AG04449 (cell line): Measurements from ENCODE around the gene CAB39L.
"Not testable (repeated sequence)": the region's sequence is repeated elsewhere in the genome, so short reads cannot be mapped to it uniquely, and the experiment has no call there.

Experiments
- CTCF ChIA-PET: fragments of 350-600 bp; formaldehyde crosslinking; extraction: SDS; loops from one replicate; lab custom pipeline; 2021; ENCODE audit warnings: antibody characterized with exemption; lab: Yijun Ruan, JAX
- POLR2A ChIA-PET: fragments of 400-600, 350-600 bp; formaldehyde crosslinking; extraction: SDS; loops from one replicate; lab custom pipeline; 2020; ENCODE audit warnings: antibody characterized with exemption, inconsistent platforms; lab: Yijun Ruan, JAX
- DNase-seq: peaks from one replicate; pipeline ENCODE4 v3.0.0-alpha.2; 2010; ENCODE audit warnings: low read depth, low spot score
- H3K4me3 ChIP-seq: 2 replicates; pipeline ENCODE4 v1.5.1; 2011; ENCODE audit warnings: low read depth, mild to moderate bottlenecking, control low read depth, low read length
- CTCF ChIP-seq: IDR thresholded peaks from one replicate; pipeline ENCODE4 v1.5.1; 2011; ENCODE audit warnings: mild to moderate bottlenecking, moderate library complexity, low read length, control low read depth, inconsistent platforms; ENCODE audit not compliant: insufficient read depth; ENCODE audit errors: missing control alignments

CAB39L gene

GRCh38 chr13:49298903-49299605, 144.8 kb downstream of the CAB39L start:
- ChIA-PET POLR2A (no interaction called here), CTCF (interaction anchor here (0.5 to 9.5 kb wide), 13 partner anchors 10 to 596 kb away, joined by 3 to 115 read pairs (median 4); no protein-coding TSS in a partner anchor)
- no peak overlapping the region for H3K4me3 ChIP-seq
- no peak for TF ChIP-seq CTCF
- no peak for DNase-seq

- ChIA-PET POLR2A (no interaction called here), CTCF (interaction anchor here (0.5 to 9.5 kb wide), 11 partner anchors 10 to 596 kb away, joined by 3 to 115 read pairs (median 3); no protein-coding TSS in a partner anchor)
- DNase-seq = no peak
- TF ChIP-seq CTCF = no peak
- H3K4me3 ChIP-seq = no peak overlapping the region
These were observed 145.4 kb downstream of the CAB39L start for GRCh38 chr13:49298416-49298815.

GRCh38 chr13:49297338-49297737, 146.5 kb downstream of the CAB39L start:
- CTCF ChIA-PET = interaction anchor here (1.0 to 9.5 kb wide), 4 partner anchors 13 to 139 kb away, joined by 3 to 115 read pairs (median 46); no protein-coding TSS in a partner anchor
- no peak overlapping the region for H3K4me3 ChIP-seq
- no peak for DNase-seq
- TF ChIP-seq CTCF = no peak
- POLR2A ChIA-PET = interaction anchor here (0.6 kb wide), 1 partner anchor 16 kb away, joined by 3 read pairs; no protein-coding TSS in a partner anchor

DNA sequence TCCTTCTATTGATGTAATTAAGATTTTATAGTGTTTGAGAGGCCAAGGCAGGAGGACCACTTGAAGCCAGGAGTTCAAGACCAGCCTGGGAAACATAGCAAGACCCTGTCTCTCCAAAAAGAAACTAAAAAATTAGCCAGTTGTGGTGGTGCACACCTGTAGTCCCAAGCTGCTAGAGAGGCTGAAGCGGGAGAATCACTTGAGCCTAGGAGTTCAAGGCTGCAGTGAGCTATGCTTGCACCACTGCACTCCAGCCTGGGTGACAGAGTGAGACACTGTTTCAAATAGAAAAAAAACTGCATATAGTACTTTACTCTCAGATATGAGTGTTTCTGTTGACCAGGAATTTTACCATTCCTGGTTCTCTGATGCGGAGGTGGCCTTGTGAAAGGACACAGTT, 147.2 kb downstream of the CAB39L start:
- no peak for DNase-seq
- ChIA-PET POLR2A (interaction anchor here (0.6 kb wide), 1 partner anchor 17 kb away, joined by 3 read pairs; no protein-coding TSS in a partner anchor), CTCF (interaction anchor here (1.0 to 9.5 kb wide), 6 partner anchors 10 to 310 kb away, joined by 3 to 78 read pairs (median 9); no protein-coding TSS in a partner anchor)
- no peak for TF ChIP-seq CTCF
- H3K4me3 ChIP-seq = no peak overlapping the region

DNA sequence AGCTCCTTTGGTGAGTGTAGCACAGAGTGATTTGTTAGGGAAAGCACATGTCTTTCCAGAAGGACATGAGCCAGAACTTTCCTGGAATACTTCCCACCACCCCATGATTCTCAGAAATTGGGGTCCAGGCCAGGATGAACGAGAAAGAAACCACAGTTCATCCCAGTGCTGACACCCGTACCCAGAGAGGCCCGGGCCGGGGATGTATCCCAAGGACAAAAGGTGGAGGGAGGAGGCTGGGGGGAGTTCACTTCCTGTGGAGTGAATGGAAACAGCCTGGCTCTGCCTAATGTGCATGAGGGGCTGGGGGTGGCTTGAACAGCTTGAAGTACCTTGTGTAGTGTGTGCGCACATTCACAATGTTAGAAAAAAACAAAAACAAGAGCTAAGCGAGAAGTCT, 148.6 kb downstream of the CAB39L start:
- ChIA-PET CTCF (interaction anchor here (0.8 to 9.5 kb wide), 10 partner anchors 11 to 312 kb away, joined by 3 to 78 read pairs (median 6); partner anchors contain the start of genes CAB39L and SETDB2), POLR2A (no interaction called here)
- no peak for TF ChIP-seq CTCF
- DNase-seq = no peak
- H3K4me3 ChIP-seq = no peak overlapping the region

DNA sequence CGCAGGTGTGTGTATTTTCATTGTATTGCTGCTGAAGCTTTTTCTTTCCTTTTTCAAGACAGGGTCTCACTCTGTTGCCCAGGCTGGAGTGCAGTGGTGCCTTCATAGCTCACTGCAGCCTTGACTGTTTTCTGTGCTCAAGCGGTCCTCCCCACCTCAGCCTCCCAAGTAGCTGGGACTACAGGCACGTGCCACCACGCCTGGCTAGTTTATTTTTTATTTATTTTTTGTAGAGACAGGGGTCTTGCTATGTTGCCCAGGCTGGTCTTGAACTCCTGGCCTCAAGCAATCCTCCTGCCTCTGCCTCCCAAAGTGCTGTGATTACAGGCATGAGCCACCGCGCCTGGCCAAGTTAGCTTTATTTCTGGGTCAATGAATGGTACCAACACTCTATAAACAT, 149.1 kb downstream of the CAB39L start:
- CTCF ChIA-PET = interaction anchor here (0.7 to 9.5 kb wide), 11 partner anchors 9 to 312 kb away, joined by 3 to 78 read pairs (median 4); partner anchors contain the start of genes CAB39L and SETDB2
- H3K4me3 ChIP-seq, POLR2A ChIA-PET, DNase-seq: not testable (repeated sequence)
